Measurements from ENCODE around the gene MARCKS.
"Not testable (repeated sequence)": the region's sequence is repeated elsewhere in the genome, so short reads cannot be mapped to it uniquely, and the experiment has no call there.

MARCKS gene

GRCh38 chr6:113886512-113886911 lies 29.4 kb downstream of the MARCKS start:
- no peak for DNase-seq

GRCh38 chr6:113888493-113888892 lies 31.3 kb downstream of the MARCKS start:
- no peak for DNase-seq

- DNase-seq = no peak
Observed at GRCh38 chr6:113888956-113889630, 31.9 kb downstream of the MARCKS start.

- DNase-seq = no peak
Observed at GRCh38 chr6:113893451-113893850, 36.3 kb downstream of the MARCKS start.

- DNase-seq = no peak
Observed at GRCh38 chr6:113893866-113894265, 36.7 kb downstream of the MARCKS start.

- no peak for DNase-seq
Observed at GRCh38 chr6:113894712-113895674, 37.8 kb downstream of the MARCKS start.

- DNase-seq = no peak
Observed at GRCh38 chr6:113901482-113901881, 44.3 kb downstream of the MARCKS start.

- no peak for DNase-seq
Observed at GRCh38 chr6:113903666-113904330, 46.7 kb downstream of the MARCKS start.

- DNase-seq = no peak
Observed at GRCh38 chr6:113907102-113907815, 50.1 kb downstream of the MARCKS start.

- no peak for DNase-seq
Observed at GRCh38 chr6:113908801-113909200, 51.7 kb downstream of the MARCKS start.

GRCh38 chr6:113909224-113909856 lies 52.2 kb downstream of the MARCKS start:
- peak; percentile 75 for DNase-seq

GRCh38 chr6:113910285-113910684 lies 53.1 kb downstream of the MARCKS start:
- DNase-seq = not testable (repeated sequence)
